Measurements from ENCODE around the gene VIM.

VIM gene

GRCh38 chr10:17208476-17208875, 19.6 kb upstream of the VIM start:
- FAIRE-seq (no peak), DNase-seq (ENCODE audit: extremely low spot score, insufficient read length, low read depth) (no peak)

- DNase-seq (ENCODE audit: extremely low spot score, insufficient read length, low read depth) (no peak), FAIRE-seq (no peak)
Measured at GRCh38 chr10:17209302-17209701, 18.7 kb upstream of the VIM start.

GRCh38 chr10:17209881-17210280, 18.2 kb upstream of the VIM start:
- DNase-seq (ENCODE audit: extremely low spot score, insufficient read length, low read depth): no peak
- no peak for FAIRE-seq

GRCh38 chr10:17210361-17210760, 17.7 kb upstream of the VIM start:
- FAIRE-seq: no peak

GRCh38 chr10:17212802-17213221, 15.2 kb upstream of the VIM start:
- DNase-seq (ENCODE audit: extremely low spot score, insufficient read length, low read depth) (no peak), FAIRE-seq (no peak)

More at GRCh38 chr10:17210361-17210760, 17.7 kb upstream of the VIM start:
- no peak for DNase-seq (ENCODE audit: extremely low spot score, insufficient read length, low read depth)

- FAIRE-seq (no peak), DNase-seq (ENCODE audit: extremely low spot score, insufficient read length, low read depth) (no peak)
Measured at GRCh38 chr10:17213646-17214349, 14.2 kb upstream of the VIM start.

- FAIRE-seq (no peak), DNase-seq (ENCODE audit: extremely low spot score, insufficient read length, low read depth) (no peak)
Measured at GRCh38 chr10:17214526-17214925, 13.5 kb upstream of the VIM start.

- FAIRE-seq: no peak
- no peak for DNase-seq (ENCODE audit: extremely low spot score, insufficient read length, low read depth)
Measured at GRCh38 chr10:17214971-17215781, 12.9 kb upstream of the VIM start.

- DNase-seq (ENCODE audit: extremely low spot score, insufficient read length, low read depth) (no peak), FAIRE-seq (no peak)
Measured at GRCh38 chr10:17215782-17216122, 12.3 kb upstream of the VIM start.

GRCh38 chr10:17216217-17216900, 11.7 kb upstream of the VIM start:
- FAIRE-seq (peak; percentile 94), DNase-seq (ENCODE audit: extremely low spot score, insufficient read length, low read depth) (no peak)

- FAIRE-seq (no peak), DNase-seq (ENCODE audit: extremely low spot score, insufficient read length, low read depth) (no peak)
Measured at GRCh38 chr10:17216901-17217395, 11.1 kb upstream of the VIM start.

- FAIRE-seq (no peak), DNase-seq (ENCODE audit: extremely low spot score, insufficient read length, low read depth) (no peak)
Measured at GRCh38 chr10:17217631-17218232, 10.3 kb upstream of the VIM start.

- DNase-seq (ENCODE audit: extremely low spot score, insufficient read length, low read depth) (no peak), FAIRE-seq (no peak)
Measured at GRCh38 chr10:17219024-17219423, 9.0 kb upstream of the VIM start.

- DNase-seq (ENCODE audit: extremely low spot score, insufficient read length, low read depth): no peak
- FAIRE-seq: no peak
Measured at GRCh38 chr10:17220652-17221100, 7.4 kb upstream of the VIM start.

- FAIRE-seq: no peak
- no peak for DNase-seq (ENCODE audit: extremely low spot score, insufficient read length, low read depth)
Measured at GRCh38 chr10:17222329-17222728, 5.7 kb upstream of the VIM start.

GRCh38 chr10:17225808-17226207, 2.2 kb upstream of the VIM start:
- DNase-seq (ENCODE audit: extremely low spot score, insufficient read length, low read depth): no peak
- no peak for FAIRE-seq

- DNase-seq (ENCODE audit: extremely low spot score, insufficient read length, low read depth): no peak
- FAIRE-seq: no peak
Measured at GRCh38 chr10:17226891-17227303, 1.1 kb upstream of the VIM start.

GRCh38 chr10:17227367-17228090, 512 bp upstream of the VIM start:
- peak; percentile 71 for FAIRE-seq

GRCh38 chr10:17229016-17229716, 1.1 kb downstream of the VIM start:
- FAIRE-seq: no peak
- DNase-seq (ENCODE audit: extremely low spot score, insufficient read length, low read depth): no peak

More at GRCh38 chr10:17227367-17228090, 512 bp upstream of the VIM start:
- no peak for DNase-seq (ENCODE audit: extremely low spot score, insufficient read length, low read depth)
